IPS DF 19.7 (cell line): ENCODE results near the gene IL21R.

ENCODE experiments used
- DNase-seq: peaks from one replicate; pipeline ENCODE4 v3.0.0-alpha.2; 2013; ENCODE audit warnings: low read depth, low spot score

Gene IL21R

GRCh38 chr16:27485126-27485525, 83.2 kb downstream of the IL21R start:
- DNase-seq: no peak

GRCh38 chr16:27485811-27486210, 83.8 kb downstream of the IL21R start:
- no peak for DNase-seq

- no peak for DNase-seq
Measured at GRCh38 chr16:27486344-27486743, 84.4 kb downstream of the IL21R start.

GRCh38 chr16:27486760-27487159, 84.8 kb downstream of the IL21R start:
- no peak for DNase-seq

- no peak for DNase-seq
Measured at GRCh38 chr16:27489421-27489820, 87.4 kb downstream of the IL21R start.

- DNase-seq: no peak
Measured at GRCh38 chr16:27489906-27490305, 87.9 kb downstream of the IL21R start.

GRCh38 chr16:27491894-27492587, 90.1 kb downstream of the IL21R start:
- no peak for DNase-seq

GRCh38 chr16:27492588-27492979, 90.6 kb downstream of the IL21R start:
- DNase-seq: no peak

- DNase-seq: no peak
Measured at GRCh38 chr16:27495191-27495590, 93.2 kb downstream of the IL21R start.

GRCh38 chr16:27498031-27498825, 96.3 kb downstream of the IL21R start:
- DNase-seq: no peak

- no peak for DNase-seq
Measured at GRCh38 chr16:27498916-27499658, 97.1 kb downstream of the IL21R start.

GRCh38 chr16:27499659-27500055, 97.7 kb downstream of the IL21R start:
- no peak for DNase-seq

GRCh38 chr16:27500801-27501200, 98.8 kb downstream of the IL21R start:
- no peak for DNase-seq
